GM06990 (cell line): Measurements from ENCODE around the gene MIGA1.

Experiments used
- DNase-seq: peaks from one replicate; pipeline ENCODE4 v3.0.0-alpha.2; 2011; ENCODE audit not compliant: insufficient read length; ENCODE audit errors: extremely low read depth
- H3K27me3 ChIP-seq: replicated peaks from 2 replicates; pipeline ENCODE4 v1.6.0; 2011; ENCODE audit warnings: low read length; ENCODE audit not compliant: control insufficient read depth, insufficient read depth
- H3K36me3 ChIP-seq: 2 replicates; pipeline ENCODE4 v1.5.1; 2011; ENCODE audit warnings: low read length; ENCODE audit not compliant: control insufficient read depth, insufficient read depth
- H3K4me3 ChIP-seq: replicated peaks from 2 replicates; pipeline ENCODE4 v1.5.1; 2011; ENCODE audit warnings: low read depth, mild to moderate bottlenecking, control low read depth, low read length
- TF ChIP-seq, protein P1 (sequence below): IDR thresholded peaks from 2 replicates; pipeline ENCODE4 v1.5.1; 2011; ENCODE audit warnings: low read length, control low read depth, mild to moderate bottlenecking, inconsistent platforms; ENCODE audit not compliant: insufficient read depth, poor library complexity, severe bottlenecking

MIGA1 gene

DNA sequence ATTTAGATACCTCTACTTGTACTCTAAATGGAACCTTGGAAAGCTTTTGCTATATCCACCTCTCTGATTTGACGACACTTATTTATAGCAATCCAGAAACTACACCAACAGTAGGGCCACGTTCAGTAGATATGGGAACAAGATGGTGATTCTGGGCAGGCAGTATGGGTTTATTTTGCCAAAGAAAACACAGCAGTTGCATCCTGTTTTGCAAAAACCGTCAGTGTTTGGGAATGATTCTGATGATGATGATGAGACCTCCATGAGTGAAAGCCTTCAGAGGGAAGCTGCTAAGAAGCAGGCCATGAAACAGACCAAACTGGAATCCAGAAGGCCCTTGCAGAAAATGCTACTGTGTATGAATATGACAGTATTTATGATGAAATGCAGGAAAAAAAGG is 67.5 kb downstream of the MIGA1 start:
- no peaks in the 10 kb centered on the region; the same call in 1 of the 2 replicates for H3K36me3 ChIP-seq
- no peaks in the 10 kb centered on the region for H3K27me3 ChIP-seq
- TF ChIP-seq, protein P1, sequence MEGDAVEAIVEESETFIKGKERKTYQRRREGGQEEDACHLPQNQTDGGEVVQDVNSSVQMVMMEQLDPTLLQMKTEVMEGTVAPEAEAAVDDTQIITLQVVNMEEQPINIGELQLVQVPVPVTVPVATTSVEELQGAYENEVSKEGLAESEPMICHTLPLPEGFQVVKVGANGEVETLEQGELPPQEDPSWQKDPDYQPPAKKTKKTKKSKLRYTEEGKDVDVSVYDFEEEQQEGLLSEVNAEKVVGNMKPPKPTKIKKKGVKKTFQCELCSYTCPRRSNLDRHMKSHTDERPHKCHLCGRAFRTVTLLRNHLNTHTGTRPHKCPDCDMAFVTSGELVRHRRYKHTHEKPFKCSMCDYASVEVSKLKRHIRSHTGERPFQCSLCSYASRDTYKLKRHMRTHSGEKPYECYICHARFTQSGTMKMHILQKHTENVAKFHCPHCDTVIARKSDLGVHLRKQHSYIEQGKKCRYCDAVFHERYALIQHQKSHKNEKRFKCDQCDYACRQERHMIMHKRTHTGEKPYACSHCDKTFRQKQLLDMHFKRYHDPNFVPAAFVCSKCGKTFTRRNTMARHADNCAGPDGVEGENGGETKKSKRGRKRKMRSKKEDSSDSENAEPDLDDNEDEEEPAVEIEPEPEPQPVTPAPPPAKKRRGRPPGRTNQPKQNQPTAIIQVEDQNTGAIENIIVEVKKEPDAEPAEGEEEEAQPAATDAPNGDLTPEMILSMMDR, result no peak
- DNase-seq, result no peak
- no peak overlapping the region for H3K4me3 ChIP-seq

DNA sequence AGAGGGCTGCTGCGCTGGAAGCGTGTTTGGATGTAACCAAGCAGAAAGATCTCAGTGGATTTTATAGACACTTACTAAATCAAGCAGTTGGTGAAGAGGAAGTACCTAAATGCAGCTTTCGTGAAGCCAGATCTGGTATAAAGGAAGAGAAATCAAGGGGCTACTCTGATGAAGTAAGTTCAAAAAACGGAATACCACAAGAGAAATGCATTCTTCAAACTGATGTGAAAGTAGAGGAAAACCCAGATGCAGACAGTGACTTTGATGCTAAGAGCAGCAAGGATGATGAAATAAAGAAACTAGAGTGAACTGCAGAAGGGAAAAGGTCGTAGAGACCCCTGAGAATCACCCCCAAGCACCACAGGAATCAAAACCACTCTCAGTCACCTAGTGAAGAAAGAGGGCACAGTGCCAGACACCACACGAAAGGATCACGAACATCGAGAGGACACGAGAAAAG is 68.2 kb downstream of the MIGA1 start:
- H3K27me3 ChIP-seq, result no peaks in the 10 kb centered on the region
- no peaks in the 10 kb centered on the region; the same call in 1 of the 2 replicates for H3K36me3 ChIP-seq
- TF ChIP-seq, protein P1, result no peak
- no peak overlapping the region for H3K4me3 ChIP-seq
- no peak for DNase-seq

DNA sequence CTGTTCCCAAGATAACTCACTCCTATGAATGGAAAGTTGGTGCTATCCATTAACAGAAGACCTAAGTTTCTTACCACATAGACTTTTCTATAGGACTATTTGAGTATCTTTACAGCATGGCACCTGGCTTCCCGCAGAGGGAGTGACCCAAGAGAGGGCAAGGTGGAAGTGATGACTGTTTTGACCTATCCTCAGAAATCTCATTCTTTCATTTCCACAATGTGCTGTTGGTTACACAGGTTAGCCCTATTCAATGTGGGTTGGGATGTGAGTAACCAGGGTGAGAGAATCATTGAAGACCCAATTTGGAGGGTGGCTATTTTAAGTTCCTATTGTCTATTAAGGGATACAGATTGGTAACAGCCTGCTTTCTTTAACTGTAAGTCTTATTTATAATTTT is 70.6 kb downstream of the MIGA1 start:
- TF ChIP-seq, protein P1, result no peak
- Histone ChIP-seq H3K36me3 (no peaks in the 10 kb centered on the region), H3K4me3 (no peak overlapping the region), H3K27me3 (no peaks in the 10 kb centered on the region)
- no peak for DNase-seq

DNA sequence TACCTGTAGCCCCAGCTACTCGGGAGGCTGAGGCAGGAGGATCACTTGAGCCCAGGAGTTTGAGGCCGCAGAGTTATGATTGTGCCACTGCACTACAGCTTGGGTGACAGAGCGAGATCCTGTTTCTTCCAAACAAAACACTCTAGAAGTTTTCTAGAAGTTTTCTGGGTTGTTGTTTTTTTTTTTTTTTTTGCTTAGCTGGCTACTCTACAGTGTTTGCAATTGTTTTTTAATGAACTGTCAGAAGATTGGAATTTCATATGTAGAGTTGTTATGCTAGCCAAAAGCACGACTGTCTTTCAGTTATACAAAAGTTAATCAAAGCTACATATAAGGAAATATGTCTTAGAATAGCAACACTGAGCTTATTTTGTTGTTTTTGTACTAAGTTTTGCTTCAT is 78.1 kb downstream of the MIGA1 start:
- TF ChIP-seq, protein P1, result no peak
- DNase-seq, result no peak
- no peaks in the 10 kb centered on the region for H3K27me3 ChIP-seq
- H3K4me3 ChIP-seq, result no peak overlapping the region
- H3K36me3 ChIP-seq, result no peaks in the 10 kb centered on the region; the same call in none of the 2 replicates

DNA sequence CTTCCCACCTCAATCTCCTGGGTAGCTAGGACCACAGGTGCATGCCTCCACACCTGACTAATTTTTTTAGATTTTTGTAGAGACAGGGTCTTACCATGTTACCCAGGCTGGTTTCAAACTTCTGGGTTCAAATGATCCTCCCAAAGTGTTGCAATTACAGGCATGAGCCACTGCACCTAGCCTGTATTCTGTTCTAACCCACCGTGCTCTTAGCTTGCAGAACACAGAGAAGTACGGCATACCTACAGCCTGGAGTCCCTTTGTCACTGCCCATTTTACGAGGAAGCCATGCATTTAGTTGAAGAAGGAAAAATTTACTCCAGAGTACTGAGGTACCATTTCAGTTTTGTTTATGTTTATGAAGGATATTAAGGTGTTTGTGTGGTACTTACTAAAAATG is 79.3 kb downstream of the MIGA1 start:
- Histone ChIP-seq H3K27me3 (no peaks in the 10 kb centered on the region), H3K4me3 (no peak overlapping the region), H3K36me3 (no peaks in the 10 kb centered on the region; the same call in none of the 2 replicates)
- TF ChIP-seq, protein P1, result no peak
- no peak for DNase-seq

DNA sequence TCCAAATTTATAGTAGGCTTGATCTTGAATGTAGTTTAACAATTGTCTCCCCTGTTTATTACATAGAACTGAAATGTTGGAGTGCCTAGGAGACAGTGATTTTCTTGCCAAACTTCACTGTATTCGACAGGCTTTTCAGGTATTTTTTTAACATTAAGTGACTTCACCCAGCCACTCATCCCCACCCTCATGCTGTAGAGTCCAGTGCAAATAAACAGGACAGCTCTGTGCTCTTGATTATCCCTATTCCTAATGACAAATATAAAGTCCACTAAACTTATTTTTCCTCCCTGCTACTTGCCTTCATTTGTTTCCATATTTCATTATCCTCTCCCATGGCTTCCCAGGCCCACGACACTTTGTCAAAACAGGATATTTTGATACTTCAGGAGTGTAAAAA is 79.8 kb downstream of the MIGA1 start:
- TF ChIP-seq, protein P1, result no peak
- Histone ChIP-seq H3K27me3 (no peaks in the 10 kb centered on the region), H3K4me3 (no peak overlapping the region), H3K36me3 (no peaks in the 10 kb centered on the region; the same call in none of the 2 replicates)
- no peak for DNase-seq
